ENCODE measurements around the gene HLA-E.
"Not testable (repeated sequence)": the region's sequence is repeated elsewhere in the genome, so short reads cannot be mapped to it uniquely, and the experiment has no call there.

Gene HLA-E

GRCh38 chr6:30495060-30495459, 5.8 kb downstream of the HLA-E start:
- 85% methylated on average over 4 of the region's 4 CpGs for WGBS
- not testable (repeated sequence) for H3K4me1 ChIP-seq (ENCODE audit: insufficient read depth, low read length); H3K9ac ChIP-seq (ENCODE audit: low read depth, low read length); H3K27me3 ChIP-seq (ENCODE audit: insufficient read depth, low read length); H3K4me3 ChIP-seq (ENCODE audit: low read length); H3K27ac ChIP-seq (ENCODE audit: low read depth, low read length); H3K9me3 ChIP-seq (ENCODE audit: insufficient read depth, low read depth, low read length)
- peaks cover 23% of the 10 kb centered on the region for H3K36me3 ChIP-seq (ENCODE audit: insufficient read depth, low read length)

- Histone ChIP-seq H3K9ac (ENCODE audit: low read depth, low read length) (no peak overlapping the region), H3K36me3 (ENCODE audit: insufficient read depth, low read length) (peaks cover 16% of the 10 kb centered on the region), H3K4me3 (ENCODE audit: low read length) (no peak overlapping the region), H3K27ac (ENCODE audit: low read depth, low read length) (no peak overlapping the region), H3K9me3 (ENCODE audit: insufficient read depth, low read depth, low read length) (no peaks in the 10 kb centered on the region), H3K4me1 (ENCODE audit: insufficient read depth, low read length) (no peaks in the 10 kb centered on the region), H3K27me3 (ENCODE audit: insufficient read depth, low read length) (no peaks in the 10 kb centered on the region)
- WGBS: 90% methylated on average over 4 of the region's 4 CpGs
Measured at GRCh38 chr6:30495993-30496392, 6.7 kb downstream of the HLA-E start.

GRCh38 chr6:30497261-30497599, 7.9 kb downstream of the HLA-E start:
- H3K4me3 ChIP-seq (ENCODE audit: low read length): not testable (repeated sequence)
- 96% methylated on average over 5 of the region's 5 CpGs for WGBS

GRCh38 chr6:30497714-30498113, 8.4 kb downstream of the HLA-E start:
- WGBS: 97% methylated on average over 3 of the region's 3 CpGs
- H3K36me3 ChIP-seq (ENCODE audit: insufficient read depth, low read length): peaks cover 1% of the 10 kb centered on the region
- no peak overlapping the region for H3K4me3 ChIP-seq (ENCODE audit: low read length)
- H3K4me1 ChIP-seq (ENCODE audit: insufficient read depth, low read length): no peaks in the 10 kb centered on the region
- H3K9ac ChIP-seq (ENCODE audit: low read depth, low read length): no peak overlapping the region
- H3K27me3 ChIP-seq (ENCODE audit: insufficient read depth, low read length): no peaks in the 10 kb centered on the region
- no peak overlapping the region for H3K27ac ChIP-seq (ENCODE audit: low read depth, low read length)
- H3K9me3 ChIP-seq (ENCODE audit: insufficient read depth, low read depth, low read length): no peaks in the 10 kb centered on the region

More at GRCh38 chr6:30497261-30497599, 7.9 kb downstream of the HLA-E start:
- H3K36me3 ChIP-seq (ENCODE audit: insufficient read depth, low read length); H3K9me3 ChIP-seq (ENCODE audit: insufficient read depth, low read depth, low read length); H3K27me3 ChIP-seq (ENCODE audit: insufficient read depth, low read length); H3K4me1 ChIP-seq (ENCODE audit: insufficient read depth, low read length); H3K27ac ChIP-seq (ENCODE audit: low read depth, low read length); H3K9ac ChIP-seq (ENCODE audit: low read depth, low read length): not testable (repeated sequence)

GRCh38 chr6:30498705-30499104, 9.4 kb downstream of the HLA-E start:
- not testable (repeated sequence) for H3K27me3 ChIP-seq (ENCODE audit: insufficient read depth, low read length); H3K4me3 ChIP-seq (ENCODE audit: low read length)
- WGBS: 94% methylated on average over 37 of the region's 37 CpGs

GRCh38 chr6:30500421-30501355, 11.4 kb downstream of the HLA-E start:
- Histone ChIP-seq H3K27ac (ENCODE audit: low read depth, low read length) (no peak overlapping the region), H3K36me3 (ENCODE audit: insufficient read depth, low read length) (no peaks in the 10 kb centered on the region), H3K4me1 (ENCODE audit: insufficient read depth, low read length) (no peaks in the 10 kb centered on the region), H3K4me3 (ENCODE audit: low read length) (no peak overlapping the region), H3K9me3 (ENCODE audit: insufficient read depth, low read depth, low read length) (no peaks in the 10 kb centered on the region), H3K9ac (ENCODE audit: low read depth, low read length) (no peak overlapping the region), H3K27me3 (ENCODE audit: insufficient read depth, low read length) (no peaks in the 10 kb centered on the region)
- WGBS: 72% methylated on average over 10 of the region's 10 CpGs

More at GRCh38 chr6:30498705-30499104, 9.4 kb downstream of the HLA-E start:
- H3K27ac ChIP-seq (ENCODE audit: low read depth, low read length); H3K4me1 ChIP-seq (ENCODE audit: insufficient read depth, low read length); H3K9ac ChIP-seq (ENCODE audit: low read depth, low read length); H3K9me3 ChIP-seq (ENCODE audit: insufficient read depth, low read depth, low read length); H3K36me3 ChIP-seq (ENCODE audit: insufficient read depth, low read length): not testable (repeated sequence)

GRCh38 chr6:30507849-30508827, 18.8 kb downstream of the HLA-E start:
- Histone ChIP-seq H3K27me3 (ENCODE audit: insufficient read depth, low read length) (no peaks in the 10 kb centered on the region), H3K9me3 (ENCODE audit: insufficient read depth, low read depth, low read length) (no peaks in the 10 kb centered on the region), H3K9ac (ENCODE audit: low read depth, low read length) (no peak overlapping the region), H3K27ac (ENCODE audit: low read depth, low read length) (no peak overlapping the region), H3K36me3 (ENCODE audit: insufficient read depth, low read length) (no peaks in the 10 kb centered on the region), H3K4me1 (ENCODE audit: insufficient read depth, low read length) (peaks cover 7% of the 10 kb centered on the region), H3K4me3 (ENCODE audit: low read length) (no peak overlapping the region)
- WGBS: 91% methylated on average over 5 of the region's 5 CpGs

- Histone ChIP-seq H3K36me3 (ENCODE audit: insufficient read depth, low read length) (no peaks in the 10 kb centered on the region), H3K9ac (ENCODE audit: low read depth, low read length) (no peak overlapping the region), H3K9me3 (ENCODE audit: insufficient read depth, low read depth, low read length) (no peaks in the 10 kb centered on the region), H3K4me1 (ENCODE audit: insufficient read depth, low read length) (peaks cover 9% of the 10 kb centered on the region), H3K4me3 (ENCODE audit: low read length) (no peak overlapping the region), H3K27me3 (ENCODE audit: insufficient read depth, low read length) (no peaks in the 10 kb centered on the region), H3K27ac (ENCODE audit: low read depth, low read length) (no peak overlapping the region)
- 79% methylated on average over 5 of the region's 5 CpGs for WGBS
Measured at GRCh38 chr6:30508890-30509736, 19.8 kb downstream of the HLA-E start.

- H3K9ac ChIP-seq (ENCODE audit: low read depth, low read length): no peak overlapping the region
- peak overlapping the region; percentile 22; the same call in 1 of the 2 replicates for H3K27ac ChIP-seq (ENCODE audit: low read depth, low read length)
- 92% methylated on average over 10 of the region's 10 CpGs for WGBS
- no peaks in the 10 kb centered on the region for H3K27me3 ChIP-seq (ENCODE audit: insufficient read depth, low read length)
- no peak overlapping the region for H3K4me3 ChIP-seq (ENCODE audit: low read length)
- H3K9me3 ChIP-seq (ENCODE audit: insufficient read depth, low read depth, low read length): no peaks in the 10 kb centered on the region
- H3K36me3 ChIP-seq (ENCODE audit: insufficient read depth, low read length): no peaks in the 10 kb centered on the region
- peaks cover 14% of the 10 kb centered on the region for H3K4me1 ChIP-seq (ENCODE audit: insufficient read depth, low read length)
Measured at GRCh38 chr6:30510419-30511168, 21.3 kb downstream of the HLA-E start.

GRCh38 chr6:30511169-30511546, 21.8 kb downstream of the HLA-E start:
- Histone ChIP-seq H3K9ac (ENCODE audit: low read depth, low read length) (no peak overlapping the region), H3K4me1 (ENCODE audit: insufficient read depth, low read length) (peaks cover 14% of the 10 kb centered on the region), H3K27me3 (ENCODE audit: insufficient read depth, low read length) (no peaks in the 10 kb centered on the region), H3K9me3 (ENCODE audit: insufficient read depth, low read depth, low read length) (no peaks in the 10 kb centered on the region), H3K4me3 (ENCODE audit: low read length) (no peak overlapping the region), H3K27ac (ENCODE audit: low read depth, low read length) (peak overlapping the region; percentile 22; the same call in 1 of the 2 replicates), H3K36me3 (ENCODE audit: insufficient read depth, low read length) (no peaks in the 10 kb centered on the region)
- WGBS: 69% methylated on average over 5 of the region's 5 CpGs

Measured in HUES64 (cell line).